Measurements from ENCODE around the gene HCFC2. TPM values are rescaled to one million over a fixed set of nuclear protein-coding genes. Genes with fewer than 3 reads are reported as not detected.
A peak's percentile ranks its signal among the peaks of the same experiment; 100 is the strongest.

HCFC2 gene
- total RNA-seq, 1 donor from 2014 or later = 17.9 TPM

- DNase-seq (ENCODE audit: low read depth) = peak; percentile 22
Observed at GRCh38 chr12:104057771-104058197, 6.5 kb upstream of the HCFC2 start.

- no peak for DNase-seq (ENCODE audit: low read depth)
Observed at GRCh38 chr12:104058802-104059201, 5.5 kb upstream of the HCFC2 start.

- no peak for DNase-seq (ENCODE audit: low read depth)
Observed at GRCh38 chr12:104059963-104060362, 4.4 kb upstream of the HCFC2 start.

GRCh38 chr12:104060791-104061190 is 3.5 kb upstream of the HCFC2 start:
- peak; percentile 55 for DNase-seq (ENCODE audit: low read depth)

GRCh38 chr12:104063712-104064030 is 660 bp upstream of the HCFC2 start:
- peak; percentile 46 for DNase-seq (ENCODE audit: low read depth)

GRCh38 chr12:104064842-104065427 is 604 bp downstream of the HCFC2 start:
- no peak for DNase-seq (ENCODE audit: low read depth)

- DNase-seq (ENCODE audit: low read depth) = no peak
Observed at GRCh38 chr12:104072099-104072498, 7.8 kb downstream of the HCFC2 start.

GRCh38 chr12:104073699-104074098 is 9.4 kb downstream of the HCFC2 start:
- DNase-seq (ENCODE audit: low read depth) = no peak

GRCh38 chr12:104079024-104079423 is 14.7 kb downstream of the HCFC2 start:
- DNase-seq (ENCODE audit: low read depth) = no peak

GRCh38 chr12:104080764-104081163 is 16.4 kb downstream of the HCFC2 start:
- no peak for DNase-seq (ENCODE audit: low read depth)

GRCh38 chr12:104083769-104084475 is 19.6 kb downstream of the HCFC2 start:
- no peak for DNase-seq (ENCODE audit: low read depth)

GRCh38 chr12:104090685-104091084 is 26.4 kb downstream of the HCFC2 start:
- no peak for DNase-seq (ENCODE audit: low read depth)

GRCh38 chr12:104091136-104091535 is 26.8 kb downstream of the HCFC2 start:
- no peak for DNase-seq (ENCODE audit: low read depth)

GRCh38 chr12:104094284-104094683 is 30.0 kb downstream of the HCFC2 start:
- no peak for DNase-seq (ENCODE audit: low read depth)

GRCh38 chr12:104095289-104095688 is 31.0 kb downstream of the HCFC2 start:
- DNase-seq (ENCODE audit: low read depth) = no peak

- no peak for DNase-seq (ENCODE audit: low read depth)
Observed at GRCh38 chr12:104097954-104098353, 33.6 kb downstream of the HCFC2 start.

GRCh38 chr12:104105461-104105860 is 41.1 kb downstream of the HCFC2 start:
- no peak for DNase-seq (ENCODE audit: low read depth)

- DNase-seq (ENCODE audit: low read depth) = no peak
Observed at GRCh38 chr12:104106965-104107364, 42.6 kb downstream of the HCFC2 start.

- DNase-seq (ENCODE audit: low read depth) = peak; percentile 83
Observed at GRCh38 chr12:104108755-104109445, 44.6 kb downstream of the HCFC2 start.

GRCh38 chr12:104109446-104110271 is 45.3 kb downstream of the HCFC2 start:
- peak; percentile 14 for DNase-seq (ENCODE audit: low read depth)

- peak; percentile 53 for DNase-seq (ENCODE audit: low read depth)
Observed at GRCh38 chr12:104114834-104115586, 50.7 kb downstream of the HCFC2 start.

GRCh38 chr12:104115587-104115975 is 51.2 kb downstream of the HCFC2 start:
- DNase-seq (ENCODE audit: low read depth) = peak; percentile 11
